NCI-H187 (cell line): Measurements from ENCODE around the gene ARHGEF12.

ENCODE experiments used
- DNase-seq, 2 experiments: peaks; one replicate each; lab custom pipeline; 2025; lab: John Stamatoyannopoulos, UW

ARHGEF12 gene

DNA sequence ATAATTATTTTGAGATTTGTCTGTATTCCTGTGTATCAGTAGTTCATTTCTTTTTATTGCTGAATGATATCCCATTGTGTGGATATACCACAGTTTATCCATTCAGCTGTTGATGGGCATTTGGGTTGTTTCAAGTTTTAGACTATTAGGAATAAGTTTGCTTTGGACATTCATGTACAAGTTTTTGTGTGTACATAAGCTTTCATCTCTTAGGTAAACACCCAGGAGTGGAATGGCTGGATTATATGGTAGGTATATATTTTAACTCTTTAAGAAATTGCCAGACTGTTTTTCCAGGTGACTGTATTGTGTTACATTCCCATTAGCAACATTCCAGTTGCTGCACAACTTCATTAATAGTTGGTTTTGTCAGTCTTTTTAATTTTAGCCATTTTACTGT lies 52.0 kb downstream of the ARHGEF12 start:
- no peak for DNase-seq

DNA sequence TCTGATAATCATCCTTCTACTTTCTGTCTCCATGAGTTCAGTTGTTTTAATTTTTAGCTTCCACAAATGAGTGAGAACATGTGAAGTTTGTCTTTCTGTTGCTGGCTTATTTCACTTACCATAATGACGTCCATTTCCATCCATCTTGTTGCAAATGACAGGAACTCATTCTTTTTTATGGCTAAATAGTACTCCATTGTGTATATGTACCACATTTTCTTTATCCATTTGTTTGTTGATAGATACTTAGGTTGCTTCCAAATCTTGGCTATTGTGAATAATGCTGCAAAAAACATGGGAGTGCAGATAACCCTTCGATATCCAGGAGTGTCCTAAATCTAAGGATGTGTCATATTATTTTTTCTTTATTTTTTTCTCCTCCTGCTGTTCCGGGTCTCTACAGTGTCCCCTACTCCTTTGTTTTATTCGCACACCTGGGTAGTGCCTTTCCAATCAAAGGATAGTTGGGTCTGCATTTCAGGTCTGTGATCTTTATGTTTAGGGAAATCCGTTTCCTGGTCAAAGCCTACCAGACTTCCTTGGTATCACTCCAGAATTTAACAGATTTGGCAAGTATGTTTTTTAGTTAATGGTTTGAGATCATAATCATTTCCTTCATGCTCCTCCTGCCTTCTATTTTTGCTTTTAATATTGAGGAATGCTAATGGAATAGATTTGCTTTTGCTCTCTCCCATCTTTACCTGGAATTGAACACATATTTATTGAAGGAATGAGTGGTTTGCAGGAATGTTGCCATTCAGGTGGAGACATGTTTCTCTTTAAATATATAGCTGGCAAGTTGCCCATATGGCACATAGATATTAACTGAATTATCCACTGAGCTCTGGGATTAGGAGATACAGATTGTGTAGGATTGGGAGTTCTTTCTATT lies 53.7 kb downstream of the ARHGEF12 start:
- DNase-seq, result no peak

DNA sequence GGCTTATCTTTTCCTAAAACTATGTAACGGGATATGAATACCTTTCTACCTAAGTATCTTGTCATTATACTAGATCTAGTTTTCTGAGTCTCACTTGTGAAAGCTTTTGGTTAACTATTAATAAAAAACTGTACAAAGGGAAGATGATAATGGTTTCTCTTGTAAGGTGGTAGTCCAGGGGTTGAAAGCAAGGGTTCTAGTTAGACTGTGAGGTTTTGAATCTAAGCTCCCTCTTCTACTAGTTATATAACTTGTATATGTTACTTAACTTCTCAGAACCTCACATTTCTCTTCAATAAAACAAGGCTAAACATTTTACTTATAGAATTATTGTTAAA lies 54.3 kb downstream of the ARHGEF12 start:
- DNase-seq, result no peak

DNA sequence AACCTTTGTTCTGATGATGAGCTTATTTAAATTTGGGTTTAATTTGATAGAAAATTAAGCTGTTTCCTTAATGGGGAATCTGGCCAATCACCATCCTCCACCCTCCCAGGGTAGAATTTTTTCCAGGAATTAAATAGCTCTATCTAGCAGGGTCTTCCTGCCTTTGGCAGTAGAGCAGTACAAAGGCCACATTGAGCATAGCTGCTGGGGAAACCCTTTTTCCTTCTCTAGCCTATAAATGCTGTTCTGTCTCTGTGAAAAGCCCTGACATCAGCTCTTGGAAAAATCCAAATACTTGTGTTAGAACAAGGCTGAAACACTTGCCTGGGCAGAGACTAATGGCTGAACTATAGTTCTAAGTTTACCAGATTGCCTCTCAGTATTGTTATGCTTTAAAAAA lies 55.1 kb downstream of the ARHGEF12 start:
- DNase-seq, result no peak

DNA sequence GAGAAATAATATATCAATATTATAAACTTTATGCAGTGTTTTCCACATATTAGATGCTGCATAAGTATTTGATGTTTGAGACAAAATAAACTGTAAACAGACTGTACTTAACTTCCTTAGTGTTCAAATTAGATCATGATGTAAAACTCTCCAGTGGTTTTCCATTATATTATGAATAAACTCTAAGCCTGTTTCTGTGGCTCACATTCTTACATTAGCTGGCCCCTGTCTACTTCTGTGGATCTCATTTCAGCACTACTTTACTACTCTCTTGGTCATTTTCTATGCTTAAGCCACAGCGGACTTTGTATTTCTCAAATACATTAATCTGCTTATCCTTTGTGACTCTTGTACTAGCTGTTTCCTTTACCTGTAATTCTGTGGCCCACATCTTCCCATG lies 55.6 kb downstream of the ARHGEF12 start:
- DNase-seq, result no peak

DNA sequence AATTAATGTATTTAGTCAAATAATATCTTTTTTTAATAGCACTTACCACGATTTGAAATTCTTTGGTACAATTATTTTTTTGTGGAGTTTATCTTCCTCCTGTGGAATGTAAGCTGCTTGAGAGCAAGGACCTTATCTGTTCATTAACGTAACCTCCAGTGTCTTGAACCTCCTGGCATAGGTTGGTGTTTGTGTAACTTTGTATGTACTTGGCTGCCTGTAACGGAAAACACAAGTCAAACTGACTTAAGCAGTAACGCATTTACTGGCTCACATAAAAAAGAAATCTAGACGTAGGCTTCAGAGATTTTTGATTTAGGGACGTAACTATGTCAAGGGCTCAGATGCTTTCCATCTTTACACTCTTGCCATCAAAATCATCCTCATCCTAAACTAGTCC lies 56.1 kb downstream of the ARHGEF12 start:
- DNase-seq, result no peak

DNA sequence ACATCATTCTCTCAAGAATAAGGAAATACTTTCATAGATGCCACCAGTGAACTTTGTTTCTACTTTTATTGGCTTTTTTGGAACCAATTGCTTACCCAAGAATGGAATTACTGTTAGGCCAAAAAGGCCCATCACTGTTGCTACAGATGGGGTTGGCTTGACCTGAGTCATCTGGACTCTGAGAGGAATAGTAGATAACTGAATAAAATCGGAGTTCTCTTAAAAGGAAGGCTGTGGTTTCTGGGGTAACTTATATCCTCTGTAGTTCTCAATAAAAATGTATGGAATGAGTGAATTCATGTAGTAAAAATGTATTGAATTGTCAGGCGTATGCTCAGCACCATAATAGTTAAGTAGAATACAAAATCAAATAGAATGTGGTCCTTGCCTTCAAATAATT lies 56.6 kb downstream of the ARHGEF12 start:
- DNase-seq, result no peak

DNA sequence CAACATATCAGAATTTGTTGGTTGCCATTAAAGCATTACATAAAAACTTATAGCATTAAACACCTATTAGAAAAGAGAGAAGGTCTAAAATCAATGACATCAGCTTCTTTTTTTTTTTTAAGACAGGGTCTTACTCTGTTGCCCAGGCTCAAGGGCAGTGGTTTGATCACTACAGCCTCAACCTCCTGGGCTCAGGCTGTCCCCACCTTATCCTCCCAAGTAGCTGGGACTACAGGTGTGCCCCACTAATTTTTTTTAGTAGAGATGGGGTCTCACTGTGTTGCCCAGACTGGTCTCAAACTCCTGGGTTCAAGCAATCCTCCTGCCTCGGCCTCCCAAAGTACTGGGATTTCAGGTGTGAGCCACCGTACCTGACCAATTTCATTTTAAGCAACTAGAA lies 57.9 kb downstream of the ARHGEF12 start:
- no peak for DNase-seq

- no peak for DNase-seq
These were observed 59.6 kb downstream of the ARHGEF12 start for GRCh38 chr11:120395778-120396177.

- no peak for DNase-seq
These were observed 61.9 kb downstream of the ARHGEF12 start for GRCh38 chr11:120398132-120398531.

GRCh38 chr11:120399307-120399706 lies 63.1 kb downstream of the ARHGEF12 start:
- no peak for DNase-seq

DNA sequence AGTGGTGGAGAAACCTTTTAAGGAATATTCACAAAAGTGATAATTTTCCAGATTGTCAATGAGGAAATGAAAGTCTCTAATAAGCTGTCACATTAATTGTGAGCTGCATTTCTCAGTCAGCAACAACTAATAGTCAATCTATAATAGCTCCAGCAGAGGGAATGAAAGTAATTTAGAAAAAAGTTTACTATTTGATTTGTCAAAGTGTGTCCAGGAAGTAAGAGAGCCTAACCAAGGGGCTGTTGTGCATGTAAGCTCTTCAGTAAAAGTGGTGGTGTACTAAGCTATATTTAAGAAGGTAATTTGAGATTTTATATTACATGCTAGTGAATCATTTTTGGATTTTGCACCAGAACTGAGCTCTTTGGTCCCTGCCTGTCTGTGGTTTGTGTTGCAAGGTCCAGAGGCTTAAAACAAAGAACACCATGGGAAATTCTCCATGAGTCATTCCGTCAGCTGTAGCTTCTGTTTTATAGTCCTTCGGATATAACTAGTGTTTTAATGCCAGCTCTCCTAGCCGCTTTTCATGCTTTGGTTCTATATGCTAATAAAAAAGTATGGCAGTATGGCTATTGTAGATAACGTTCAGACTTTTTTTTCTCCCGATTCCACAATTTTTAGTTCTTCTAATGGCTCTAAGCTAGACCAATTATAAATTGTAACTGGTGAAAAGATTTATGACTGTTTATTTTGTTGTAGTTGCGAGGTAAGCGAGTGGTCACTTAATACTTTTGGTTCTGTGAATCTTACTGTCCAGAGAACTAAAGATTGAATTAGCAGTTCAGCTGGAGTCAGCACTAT lies 64.6 kb downstream of the ARHGEF12 start:
- DNase-seq, result peak in 1 of 2 experiments; percentile 6

DNA sequence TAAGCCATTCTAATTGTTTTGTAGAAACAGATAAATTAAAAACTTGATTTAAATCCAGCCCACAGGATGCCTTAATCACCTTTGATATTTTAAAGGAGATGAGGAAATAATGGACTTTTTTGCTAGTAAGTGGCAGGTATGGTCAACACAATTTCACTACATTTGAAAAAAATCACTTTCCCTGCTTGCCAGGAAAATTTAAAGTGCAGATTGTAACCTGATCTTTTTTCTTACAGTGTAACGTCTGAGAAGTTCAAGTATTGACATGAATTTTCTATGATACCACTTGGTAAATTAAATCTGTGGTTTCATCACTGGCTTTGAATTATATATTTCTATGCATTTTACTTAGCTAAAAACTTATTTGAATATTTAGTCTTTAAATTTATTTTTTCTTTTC lies 65.3 kb downstream of the ARHGEF12 start:
- DNase-seq, result no peak

DNA sequence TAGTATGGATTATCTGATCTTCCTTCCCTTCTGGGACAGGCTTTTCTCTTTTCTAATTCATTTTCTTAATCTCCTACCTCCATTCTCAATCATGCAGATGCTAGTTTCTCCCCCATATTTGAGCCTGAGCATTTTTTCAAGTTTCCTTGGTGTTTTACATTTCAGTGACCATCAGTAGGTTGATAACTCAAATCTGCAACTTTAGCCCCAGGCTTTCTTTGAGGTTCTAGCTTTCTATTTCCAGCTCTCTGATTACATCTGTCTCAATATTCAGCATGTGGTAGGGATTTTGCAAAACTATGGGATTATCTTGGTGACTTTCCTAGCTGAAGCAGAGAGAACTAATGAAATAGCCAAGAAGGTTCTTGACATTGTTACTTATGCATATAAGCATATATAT lies 67.8 kb downstream of the ARHGEF12 start:
- DNase-seq, result no peak

- no peak for DNase-seq
These were observed 68.3 kb downstream of the ARHGEF12 start for GRCh38 chr11:120404495-120404894.

DNA sequence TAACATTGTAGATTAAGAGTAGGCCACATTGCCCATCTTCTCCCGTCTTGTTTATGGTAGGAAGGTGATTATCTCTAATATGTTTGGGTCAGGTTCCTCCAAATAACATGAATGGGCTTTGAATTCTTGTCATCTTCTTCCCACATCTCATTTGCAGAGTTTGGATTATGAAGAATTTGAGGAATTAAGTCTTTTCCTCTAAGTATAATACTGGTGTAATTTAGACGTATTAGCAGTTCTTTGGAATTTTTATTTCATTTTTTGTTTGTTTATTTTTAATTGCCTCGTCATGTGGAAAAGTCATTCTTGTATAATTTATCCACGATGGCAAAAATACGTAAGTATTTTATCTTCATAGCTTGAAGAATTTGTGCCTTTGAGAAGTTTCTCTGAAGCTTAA lies 73.4 kb downstream of the ARHGEF12 start:
- DNase-seq, result no peak

GRCh38 chr11:120410622-120411380 lies 74.6 kb downstream of the ARHGEF12 start:
- no peak for DNase-seq

DNA sequence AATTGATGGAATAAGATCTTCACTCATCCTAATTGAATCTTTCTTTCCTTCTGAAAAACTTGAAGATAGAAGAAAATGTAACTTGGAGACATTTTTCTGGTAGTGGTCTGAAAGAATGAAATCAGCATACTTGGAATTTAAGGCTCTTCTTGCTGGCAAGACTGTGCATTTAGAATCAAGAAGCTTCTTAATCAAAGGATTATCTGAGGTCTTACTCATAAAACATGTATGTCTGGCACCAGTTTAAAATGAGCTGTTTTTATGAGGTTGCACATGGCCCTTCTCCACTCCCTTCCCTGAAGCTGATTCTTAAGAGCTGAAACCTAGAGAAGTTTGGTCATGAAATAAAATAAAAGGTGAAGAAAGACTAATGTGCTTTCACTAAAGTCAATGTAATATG lies 77.3 kb downstream of the ARHGEF12 start:
- DNase-seq, result no peak

DNA sequence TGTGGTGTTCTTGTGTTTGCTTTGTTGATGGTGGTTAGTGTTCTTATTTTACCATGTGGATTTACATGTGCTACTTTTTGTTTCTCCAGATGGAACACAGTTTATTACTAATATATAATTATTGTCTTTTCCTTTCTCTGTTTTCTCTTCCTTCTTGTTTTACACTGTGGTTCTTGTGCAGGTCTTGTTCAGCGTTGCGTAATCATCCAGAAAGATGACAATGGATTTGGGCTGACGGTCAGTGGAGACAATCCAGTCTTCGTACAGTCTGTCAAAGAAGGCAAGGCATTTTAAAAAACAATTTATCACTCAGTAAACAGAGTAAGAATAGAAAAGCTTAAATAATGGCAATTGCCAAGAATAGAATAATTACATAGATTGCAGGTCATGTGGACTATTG lies 84.4 kb downstream of the ARHGEF12 start:
- no peak for DNase-seq

DNA sequence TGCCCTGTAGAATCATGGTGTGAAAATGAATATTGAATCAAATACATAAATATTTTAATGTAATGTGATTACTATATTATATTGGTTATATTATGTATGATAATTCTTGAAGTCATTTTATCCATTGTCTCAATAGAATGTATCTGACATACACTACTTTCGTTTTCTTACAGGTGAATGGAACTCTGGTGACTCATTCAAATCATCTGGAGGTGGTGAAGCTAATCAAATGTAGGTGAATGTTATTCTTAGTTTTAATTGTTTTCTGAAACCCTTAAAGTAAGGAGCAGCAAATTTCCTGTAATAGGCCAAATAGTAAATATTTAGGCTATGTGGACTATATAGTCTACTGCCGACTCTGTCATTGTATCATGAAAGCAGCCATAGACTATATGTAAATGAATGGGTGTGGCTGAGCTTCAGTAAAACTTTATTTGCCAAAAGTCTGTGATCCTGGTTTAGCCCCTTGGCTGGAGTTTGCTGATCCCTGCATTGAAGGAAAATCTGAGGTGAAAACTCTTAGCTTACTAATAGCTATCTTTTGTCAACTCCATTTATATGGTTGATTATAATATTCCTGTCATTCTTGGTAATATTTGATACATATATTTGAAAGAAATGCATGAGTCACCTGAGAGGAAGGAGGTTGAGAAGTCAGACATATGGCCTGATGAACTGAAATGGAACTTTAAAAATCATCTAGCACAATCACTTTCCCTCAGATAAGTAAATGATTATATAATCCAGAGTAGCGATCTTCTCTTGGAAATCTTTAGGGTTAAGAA lies 88.2 kb downstream of the ARHGEF12 start:
- DNase-seq, result no peak

- no peak for DNase-seq
These were observed 88.7 kb downstream of the ARHGEF12 start for GRCh38 chr11:120424970-120425332.

- no peak for DNase-seq
These were observed 89.3 kb downstream of the ARHGEF12 start for GRCh38 chr11:120425527-120425926.
